ENCODE measurements around the gene RAD21L1. TPM values are rescaled to one million over a fixed set of nuclear protein-coding genes. Genes with fewer than 3 reads are reported as not detected.

The RAD21L1 gene
- total RNA-seq, 2 donors from 2014 or later = not detected

DNA sequence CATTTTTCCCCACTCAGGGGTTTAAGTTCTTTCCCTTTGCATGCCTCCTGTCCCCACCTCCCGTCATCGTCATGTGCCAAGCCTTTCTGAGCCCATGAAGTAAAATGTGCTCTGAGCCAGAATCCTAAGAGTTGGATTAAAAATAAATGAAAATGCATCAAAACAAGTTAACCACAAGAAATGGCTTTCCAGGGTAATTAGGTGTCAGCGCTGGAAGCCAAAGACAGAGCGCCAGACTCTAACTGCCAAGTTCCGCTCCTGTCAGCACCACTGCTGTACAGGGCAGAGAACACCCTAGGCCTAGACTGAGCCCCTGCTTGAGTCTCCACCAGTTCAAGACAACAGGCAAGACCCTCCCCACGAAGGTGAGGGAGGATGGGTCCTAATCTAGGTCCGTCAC is 28.0 kb upstream of the RAD21L1 start:
- intact Hi-C loops (cut with DNase I) = loop anchor here in 1 of 2 donors (5.0 kb wide), 1 partner anchor 650 kb away; no protein-coding TSS in a partner anchor
- no peak for DNase-seq (ENCODE audit: low spot score)

DNA sequence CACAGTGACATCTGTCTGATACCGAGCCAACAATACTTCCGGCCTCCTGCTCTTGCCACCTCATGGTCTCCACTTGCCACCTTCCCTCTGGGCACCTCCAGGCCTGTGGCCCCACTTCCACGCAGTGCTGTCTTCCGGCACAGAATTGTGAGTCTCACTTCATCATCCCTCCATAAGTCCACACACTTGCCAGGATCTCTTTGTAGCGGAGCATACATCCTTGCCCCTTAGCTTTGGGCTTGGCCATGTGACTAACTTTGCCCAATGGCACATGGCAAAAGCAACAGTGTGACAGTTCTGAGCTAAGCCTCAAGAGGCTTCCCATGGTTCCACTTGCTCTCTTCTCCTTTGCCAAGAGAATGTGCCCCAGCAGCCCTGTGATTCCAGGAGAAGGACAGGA is 27.1 kb upstream of the RAD21L1 start:
- intact Hi-C loops (cut with DNase I) = loop anchor here in 1 of 2 donors (5.0 kb wide), 1 partner anchor 649 kb away; no protein-coding TSS in a partner anchor
- DNase-seq (ENCODE audit: low spot score) = no peak

DNA sequence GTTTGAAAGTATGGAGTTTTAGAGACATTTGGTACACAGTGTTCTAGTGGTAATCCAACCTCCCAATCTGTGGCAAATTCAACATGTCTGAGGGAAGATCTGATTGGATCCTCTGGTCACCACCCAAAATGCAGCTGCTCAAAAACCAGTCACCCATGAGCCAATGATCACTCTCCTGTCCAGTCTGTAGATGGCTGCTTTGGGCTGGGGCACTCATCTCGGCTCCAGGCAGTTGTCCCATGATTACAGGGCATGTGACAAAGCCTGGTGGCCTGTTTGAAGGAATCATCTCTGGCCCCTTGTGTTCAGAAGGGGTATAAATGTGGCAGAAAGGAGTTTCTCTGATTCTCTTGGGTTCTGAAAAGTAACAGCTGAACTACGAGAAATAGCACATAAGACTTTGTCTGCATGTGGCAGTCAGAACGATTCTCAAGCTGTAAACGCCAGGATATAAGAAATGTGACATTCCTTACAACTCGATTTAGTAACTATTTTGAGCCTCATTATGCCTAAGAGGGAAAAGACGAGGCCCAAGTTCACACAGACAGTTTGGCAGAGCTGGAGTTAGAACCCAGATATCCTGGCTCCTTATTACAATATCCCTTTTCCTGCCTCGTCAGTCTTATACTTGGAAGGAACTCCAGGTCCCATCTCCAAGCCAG is 26.5 kb upstream of the RAD21L1 start:
- intact Hi-C loops (cut with DNase I) = loop anchor here in 1 of 2 donors (5.0 kb wide), 1 partner anchor 648 kb away; no protein-coding TSS in a partner anchor
- DNase-seq (ENCODE audit: low spot score) = no peak

DNA sequence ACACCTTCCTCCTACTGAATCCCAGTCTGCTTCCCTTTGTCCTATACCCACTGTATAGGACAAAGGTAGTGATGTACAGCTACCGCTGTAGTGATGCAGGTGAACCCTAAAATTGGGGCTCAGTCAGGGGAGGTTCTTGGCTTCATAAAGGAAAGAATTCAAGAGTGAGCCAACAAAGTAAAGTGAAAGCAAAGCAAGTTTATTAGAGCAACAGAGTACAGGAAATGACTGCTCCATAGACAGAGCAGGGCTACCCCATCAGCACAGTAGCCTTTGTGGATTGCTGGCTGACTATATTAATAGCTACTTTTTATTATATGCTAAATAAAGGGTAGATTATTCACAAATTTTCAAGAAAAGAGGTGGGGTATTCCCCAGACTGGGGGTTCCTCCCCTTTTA is 25.9 kb upstream of the RAD21L1 start:
- DNase-seq (ENCODE audit: low spot score) = no peak
- intact Hi-C loops (cut with DNase I) = loop anchor here in 1 of 2 donors (5.0 kb wide), 1 partner anchor 647 kb away; no protein-coding TSS in a partner anchor

DNA sequence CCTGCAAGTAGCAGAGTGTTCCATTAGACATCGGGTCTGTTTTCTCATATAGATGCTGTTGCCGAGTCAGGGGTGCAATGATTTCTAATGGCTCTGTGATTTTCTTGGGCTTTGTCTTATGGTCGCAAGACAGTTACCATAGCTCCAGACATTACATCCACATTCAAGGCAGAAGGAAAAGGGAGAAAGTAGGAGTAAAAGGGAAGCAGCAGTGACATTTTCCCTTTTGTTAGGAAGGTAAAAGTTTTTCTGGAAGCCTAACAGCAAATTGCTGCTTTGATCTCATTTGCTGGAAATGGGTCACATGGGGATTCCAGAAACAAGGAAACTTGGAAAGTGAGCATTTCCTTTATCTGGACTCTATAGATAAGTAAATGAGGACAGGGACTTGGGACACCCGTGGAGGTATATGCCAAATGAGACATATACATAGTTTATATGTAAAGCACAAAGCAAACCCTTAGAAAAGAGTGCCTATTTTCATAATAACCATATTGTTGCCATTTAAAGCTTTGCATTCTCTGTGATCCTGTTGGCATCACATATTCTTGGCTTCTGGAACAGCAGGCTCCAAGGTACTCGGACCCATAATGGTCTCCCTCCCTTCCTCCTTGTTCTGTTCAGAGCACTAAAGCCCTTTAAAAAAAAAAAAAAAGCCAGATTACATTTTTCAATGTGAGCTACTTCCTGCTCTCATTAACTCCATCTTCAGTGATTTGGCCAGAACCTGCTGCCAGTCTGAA is 22.9 kb upstream of the RAD21L1 start, which contains the start of gene C20orf202:
TSS of gene C20orf202 (plus strand) at position 693 of the 743 bp plus-strand sequence. CDS start 132 bp downstream, outside the sequence.
- DNase-seq (ENCODE audit: low spot score) = no peak
- intact Hi-C loops (cut with DNase I) = no loop called here

DNA sequence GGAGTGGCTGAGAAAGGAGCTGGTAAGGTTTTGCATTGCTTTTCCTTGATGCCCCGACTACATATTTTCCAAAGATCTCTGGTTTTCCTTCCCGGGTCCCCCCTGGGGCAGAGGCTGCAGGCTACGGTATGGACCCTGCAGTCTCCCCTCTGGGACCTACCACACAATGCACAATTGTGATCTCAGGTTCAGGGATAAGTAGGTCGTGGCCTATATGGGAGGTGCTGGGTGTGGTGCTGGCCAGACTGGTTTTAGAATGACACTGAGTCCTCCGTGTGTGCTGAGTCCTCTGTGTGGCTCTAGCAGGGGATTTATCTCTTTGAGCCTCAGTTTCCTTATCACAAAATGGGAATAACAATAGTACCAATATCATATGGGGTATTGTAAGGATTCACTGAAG is 22.2 kb upstream of the RAD21L1 start:
- intact Hi-C loops (cut with DNase I) = no loop called here
- no peak for DNase-seq (ENCODE audit: low spot score)

DNA sequence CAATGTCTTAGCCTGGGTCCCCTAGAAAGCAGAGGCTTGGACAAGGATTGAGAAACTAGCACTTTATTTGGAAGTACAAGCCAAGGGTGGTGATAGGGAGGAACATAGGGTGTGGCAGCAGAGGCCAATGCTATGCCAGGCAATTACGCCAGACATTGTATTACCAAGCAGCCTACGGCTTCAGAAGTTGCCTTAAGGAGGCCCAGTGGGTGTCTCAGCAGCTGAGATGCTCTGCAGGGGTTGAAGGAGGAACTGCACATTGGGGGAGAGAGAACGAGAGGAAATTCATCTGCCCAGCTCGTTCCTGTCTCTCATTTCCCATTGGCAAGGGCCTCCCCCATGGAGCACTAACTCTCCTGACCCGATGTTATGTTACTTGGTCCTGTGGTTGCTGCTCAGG is 21.7 kb upstream of the RAD21L1 start:
- no peak for DNase-seq (ENCODE audit: low spot score)
- intact Hi-C loops (cut with DNase I) = no loop called here

DNA sequence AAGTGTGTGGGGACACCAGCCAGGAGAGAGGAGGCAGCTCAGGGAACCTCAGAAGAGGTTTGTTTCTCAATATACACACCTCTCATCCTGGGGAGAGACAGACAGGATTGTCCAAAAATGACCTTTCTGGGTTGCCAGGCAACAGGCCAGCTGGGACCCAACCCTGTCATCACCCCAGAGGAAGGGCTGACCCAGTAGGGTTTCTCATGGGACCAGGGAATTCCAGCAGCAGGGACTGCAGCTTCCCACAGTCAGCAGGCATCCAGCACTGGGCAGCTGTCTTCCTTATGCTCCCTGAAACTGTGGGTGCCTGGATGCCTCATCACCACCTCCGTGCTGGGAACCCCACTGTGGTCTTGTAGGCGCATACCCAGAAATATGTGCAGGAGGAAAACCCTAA is 21.3 kb upstream of the RAD21L1 start:
- no peak for DNase-seq (ENCODE audit: low spot score)
- intact Hi-C loops (cut with DNase I) = no loop called here

DNA sequence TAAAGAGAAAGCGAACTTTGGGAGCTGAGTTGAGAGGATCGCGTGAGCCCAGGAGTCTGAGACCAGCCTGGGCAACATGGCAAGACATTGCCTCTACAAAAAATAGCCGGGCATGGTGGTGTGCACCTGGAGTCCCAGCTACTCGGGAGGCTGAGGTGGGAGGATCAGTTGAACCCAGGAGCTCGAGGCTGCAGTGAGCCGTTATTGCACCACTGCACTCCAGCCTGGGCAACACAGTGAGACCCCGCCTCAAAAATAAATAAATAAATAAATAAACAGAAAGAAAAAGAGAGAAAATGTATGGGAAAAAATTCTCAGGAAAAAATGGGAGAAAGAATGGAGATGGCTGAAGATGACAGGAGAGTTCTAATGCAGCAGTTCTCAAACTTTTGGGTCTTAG is 20.0 kb upstream of the RAD21L1 start:
- intact Hi-C loops (cut with DNase I) = no loop called here
- no peak for DNase-seq (ENCODE audit: low spot score)

DNA sequence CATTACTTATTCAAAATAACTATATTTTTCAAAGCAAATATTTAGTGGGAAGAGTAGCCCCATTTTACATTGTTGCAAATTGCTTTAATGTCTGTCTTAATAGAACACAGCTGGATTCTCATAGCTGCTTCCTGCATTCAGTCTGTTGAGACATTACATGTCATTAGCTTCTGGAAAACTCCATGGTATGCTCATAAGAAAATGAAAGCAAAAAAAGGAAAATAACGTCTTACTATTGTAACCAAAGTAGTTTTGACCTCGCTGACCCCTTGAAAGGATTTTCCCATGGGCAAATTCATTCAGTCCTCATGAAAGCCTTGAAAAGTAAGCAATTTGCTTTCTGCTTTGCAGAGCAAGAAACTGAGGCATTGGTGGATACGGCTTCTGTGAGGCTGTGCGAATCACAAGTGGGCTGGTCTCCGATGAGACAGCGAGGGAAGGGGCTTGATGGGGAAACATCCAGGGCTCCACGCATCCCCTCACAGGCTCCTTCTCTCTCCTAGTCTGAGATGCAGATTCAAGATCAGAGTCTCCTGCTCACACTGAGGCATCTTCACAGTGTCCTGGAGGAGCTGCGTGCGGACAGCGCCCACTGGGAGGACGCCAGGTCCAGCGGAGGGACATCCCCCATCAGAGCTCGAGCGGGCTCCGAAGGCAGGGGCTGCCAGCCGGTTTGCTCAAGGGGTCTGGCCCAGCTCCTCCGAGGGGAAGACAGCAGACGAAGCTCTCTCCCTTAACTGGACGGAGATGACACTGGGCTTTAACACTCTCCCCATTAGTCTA is 19.3 kb upstream of the RAD21L1 start:
- intact Hi-C loops (cut with DNase I) = no loop called here
- no peak for DNase-seq (ENCODE audit: low spot score)

DNA sequence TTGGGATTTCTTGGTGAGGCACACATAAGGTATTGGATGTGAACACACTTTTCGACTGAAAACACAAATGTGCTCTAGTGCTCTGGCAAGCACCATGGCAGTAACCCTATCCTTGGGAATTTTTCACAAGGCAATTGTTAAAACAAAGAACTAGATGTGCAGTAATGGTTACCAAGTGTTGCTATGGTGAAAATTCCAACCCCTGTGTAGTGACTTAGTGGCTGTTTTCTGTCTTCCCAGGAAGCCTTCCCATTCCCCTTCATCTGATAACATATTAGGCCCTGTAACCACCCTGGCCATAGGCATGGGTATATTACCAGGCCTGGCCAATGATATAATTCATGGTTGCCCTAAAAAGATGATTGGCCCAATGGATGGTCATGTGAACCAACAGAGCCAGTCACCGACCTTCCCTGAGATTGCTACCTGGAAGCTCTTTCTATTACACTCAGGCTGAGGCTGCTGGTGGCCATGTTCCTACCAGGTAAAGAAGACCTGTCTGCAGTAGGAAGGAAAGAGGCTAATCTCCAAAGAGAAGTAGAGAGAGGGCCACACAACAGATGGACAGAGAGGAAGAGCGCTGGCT is 18.5 kb upstream of the RAD21L1 start:
- no peak for DNase-seq (ENCODE audit: low spot score)
- intact Hi-C loops (cut with DNase I) = no loop called here

DNA sequence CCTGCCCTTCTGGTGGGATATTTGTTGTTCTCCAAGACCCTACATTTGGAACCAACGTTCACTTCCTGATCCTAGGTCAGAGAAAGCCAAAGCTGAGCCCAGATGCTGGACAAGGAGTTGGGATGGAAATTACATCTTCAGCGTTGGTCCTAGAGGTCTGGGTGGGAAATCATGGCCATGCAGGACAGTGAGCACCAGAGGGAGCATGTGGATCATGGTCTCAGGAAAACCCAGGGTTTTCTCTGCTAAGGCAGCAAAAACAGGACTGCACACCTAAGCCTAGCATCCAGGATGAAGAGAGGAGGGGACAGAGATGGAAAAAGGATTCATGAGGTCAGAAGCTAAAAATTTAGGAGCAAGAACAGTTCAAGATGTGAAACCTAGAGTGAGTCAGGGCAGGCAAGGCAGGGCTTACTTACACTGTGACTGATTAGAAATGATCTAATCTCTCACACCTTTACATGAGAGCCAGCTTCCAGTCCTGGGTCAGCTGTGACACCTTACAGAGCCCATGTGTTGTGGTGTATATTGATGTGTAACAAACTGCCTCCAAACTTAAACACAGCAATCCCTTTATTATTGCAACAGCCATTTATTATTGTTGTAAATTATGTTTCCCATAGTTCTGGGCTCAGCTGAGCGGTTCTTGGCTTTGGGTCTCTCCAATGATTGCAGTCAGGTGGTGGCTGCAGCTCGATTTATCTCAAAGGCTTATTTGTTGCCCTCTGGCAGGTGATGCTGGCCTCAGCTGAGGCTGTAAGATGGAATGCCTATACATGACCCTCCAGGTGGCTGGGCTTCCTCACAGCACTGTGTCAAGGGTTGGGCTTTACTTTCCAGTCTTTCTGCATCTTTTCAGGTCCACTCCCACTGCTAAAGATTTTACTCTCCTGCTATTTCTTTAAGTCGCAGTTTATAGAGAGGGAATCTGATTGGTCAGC is 16.1 kb upstream of the RAD21L1 start:
- no peak for DNase-seq (ENCODE audit: low spot score)
- intact Hi-C loops (cut with DNase I) = loop anchor here in 1 of 2 donors (5.0 kb wide), 1 partner anchor 392 kb away; no protein-coding TSS in a partner anchor

DNA sequence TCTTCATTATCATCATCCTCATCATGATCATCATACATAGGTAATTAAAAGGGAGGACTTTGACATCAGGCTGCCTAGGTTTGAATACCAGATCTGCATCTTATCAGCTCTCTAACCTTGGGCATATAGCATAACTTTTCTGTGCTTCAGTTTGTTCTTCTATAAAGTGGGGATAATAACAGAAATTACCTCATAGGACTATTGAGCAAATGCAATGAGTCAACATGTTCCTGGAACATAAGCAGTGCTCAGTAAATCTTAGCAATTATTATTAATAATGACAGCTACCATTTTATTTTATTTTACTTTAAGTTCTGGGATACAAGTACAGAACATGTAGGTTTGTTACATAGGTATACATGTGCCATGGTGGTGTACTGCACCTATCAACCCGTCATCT is 15.3 kb upstream of the RAD21L1 start:
- intact Hi-C loops (cut with DNase I) = loop anchor here in 1 of 2 donors (5.0 kb wide), 1 partner anchor 393 kb away; no protein-coding TSS in a partner anchor
- DNase-seq (ENCODE audit: low spot score) = no peak

DNA sequence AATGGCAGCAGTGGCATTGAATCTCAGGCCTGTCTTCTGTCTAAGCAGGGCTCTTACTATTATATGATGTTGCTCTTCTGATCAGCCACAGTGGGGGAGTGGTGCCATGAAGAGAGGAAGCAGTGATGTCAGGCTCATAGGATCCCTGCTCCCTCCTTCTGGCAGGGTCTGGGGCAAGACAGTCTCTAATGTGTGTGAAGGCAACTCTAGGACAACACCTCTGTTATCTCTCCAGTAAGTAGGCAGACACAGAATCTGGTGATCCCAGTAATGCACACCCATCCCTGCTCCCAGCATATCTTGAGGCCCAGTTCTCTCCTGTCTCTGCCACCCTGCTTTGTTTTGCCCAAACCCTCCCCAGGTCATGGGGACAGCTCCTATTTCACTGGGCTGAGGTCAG is 13.8 kb upstream of the RAD21L1 start:
- intact Hi-C loops (cut with DNase I) = loop anchor here in 1 of 2 donors (5.0 kb wide), 1 partner anchor 395 kb away; no protein-coding TSS in a partner anchor
- DNase-seq (ENCODE audit: low spot score) = no peak

DNA sequence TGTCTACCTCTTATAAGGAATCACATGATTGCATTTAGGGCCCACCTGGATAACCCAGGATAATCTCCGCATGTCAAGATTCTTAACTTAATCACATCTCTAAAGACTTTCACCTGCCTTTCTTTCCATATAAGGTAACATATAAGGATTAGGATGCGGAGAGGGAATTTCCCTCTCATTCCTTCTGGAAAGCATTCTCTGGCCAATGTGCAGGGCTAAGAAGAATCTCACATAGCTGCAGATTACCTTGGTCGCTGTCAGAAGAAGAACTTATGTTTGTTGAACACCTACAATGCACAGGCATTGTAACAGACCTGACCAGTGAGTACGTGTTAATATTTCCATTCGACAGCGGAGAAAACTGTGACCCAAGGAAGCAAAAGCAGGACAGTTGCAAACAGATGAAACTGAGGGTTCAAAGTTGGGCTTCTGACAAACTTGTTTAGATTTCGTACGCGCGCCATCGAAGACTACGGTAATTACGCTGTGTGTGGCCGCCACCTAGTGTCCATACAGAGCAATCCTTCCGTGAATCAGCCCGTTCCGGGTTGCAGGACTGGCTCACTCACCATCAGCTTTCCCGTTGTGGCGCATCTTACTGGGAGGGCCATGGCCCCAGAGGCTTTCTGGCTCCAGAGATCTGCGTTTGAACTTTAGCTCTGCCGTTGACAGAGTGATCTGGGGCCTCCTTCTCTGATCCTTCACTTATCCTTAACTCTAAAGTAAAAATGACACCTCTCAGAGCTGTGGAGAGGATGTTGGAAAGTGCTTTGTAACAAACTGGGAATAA is 13.0 kb upstream of the RAD21L1 start:
- DNase-seq (ENCODE audit: low spot score) = peak; percentile 86
- intact Hi-C loops (cut with DNase I) = loop anchor here in 1 of 2 donors (5.0 kb wide), 1 partner anchor 396 kb away; no protein-coding TSS in a partner anchor

DNA sequence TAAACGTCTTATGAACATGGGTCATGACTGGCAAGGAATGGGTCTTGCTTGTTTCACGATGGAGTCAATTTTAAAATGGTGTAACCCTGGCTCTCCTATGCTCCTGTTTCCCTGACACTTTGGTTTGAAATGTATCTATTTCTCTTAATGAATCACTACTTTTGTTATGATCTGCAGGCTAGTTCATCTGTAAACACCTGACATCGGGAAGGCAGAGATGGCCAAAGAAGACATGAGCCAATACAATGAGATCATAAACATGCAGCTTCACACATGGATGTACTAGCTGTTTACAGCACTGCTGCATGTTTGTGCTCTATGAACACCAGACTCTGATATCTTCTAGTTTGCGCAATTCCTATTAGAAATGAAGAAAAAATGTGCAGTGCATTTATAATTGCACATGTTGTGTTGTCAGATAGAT is 11.0 kb upstream of the RAD21L1 start:
- intact Hi-C loops (cut with DNase I) = loop anchor here in 1 of 2 donors (5.0 kb wide), 1 partner anchor 398 kb away; no protein-coding TSS in a partner anchor
- no peak for DNase-seq (ENCODE audit: low spot score)
